HG03039 (cell line): ENCODE data around the gene NR6A1.

ENCODE experiments used
- ATAC-seq: cut with Tn5 transposase; IDR thresholded peaks from one replicate; pipeline ENCODE4 v1.9.1; 2021; ENCODE audit warnings: mild to moderate bottlenecking, moderate library complexity; ENCODE audit not compliant: unreplicated experiment

NR6A1 gene

DNA sequence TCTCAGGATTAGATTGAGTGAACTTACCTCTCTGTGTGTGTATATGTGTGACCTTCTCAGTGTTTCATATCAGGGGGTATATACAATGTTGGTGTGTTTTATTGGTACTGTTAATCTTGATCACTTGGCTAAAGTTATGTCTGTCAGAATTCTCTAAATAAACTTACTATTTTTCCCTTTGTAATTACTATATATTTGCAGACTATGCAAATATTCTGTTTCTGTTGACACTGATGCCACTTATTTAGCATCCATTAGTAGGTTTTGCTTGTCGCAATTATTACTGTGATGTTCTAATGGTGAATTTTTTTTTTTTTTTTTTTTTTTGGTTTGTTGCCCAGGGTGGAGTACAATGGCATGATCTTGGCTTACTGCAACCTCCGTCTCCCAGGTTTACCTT is 221.0 kb downstream of the NR6A1 start:
- ATAC-seq, result no peak

DNA sequence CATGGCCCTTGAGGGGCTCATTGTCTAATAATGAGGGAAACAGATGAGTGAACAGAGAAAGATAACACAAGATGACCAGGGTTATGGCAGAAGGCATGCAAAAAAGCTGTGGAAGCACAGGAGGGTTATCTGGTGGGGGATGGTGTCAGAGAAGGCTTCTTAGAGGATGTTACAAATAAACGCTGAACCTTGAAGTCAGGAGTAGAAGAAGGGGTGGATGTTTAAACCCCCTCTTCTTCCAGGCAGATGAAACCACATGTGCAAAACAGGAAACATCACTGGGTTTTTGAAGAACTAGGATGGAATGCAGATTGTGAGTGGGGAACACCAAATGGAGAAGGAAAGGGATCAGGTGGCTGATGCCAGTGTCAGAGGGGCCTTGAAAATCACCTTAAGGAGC is 222.1 kb downstream of the NR6A1 start:
- no peak for ATAC-seq

DNA sequence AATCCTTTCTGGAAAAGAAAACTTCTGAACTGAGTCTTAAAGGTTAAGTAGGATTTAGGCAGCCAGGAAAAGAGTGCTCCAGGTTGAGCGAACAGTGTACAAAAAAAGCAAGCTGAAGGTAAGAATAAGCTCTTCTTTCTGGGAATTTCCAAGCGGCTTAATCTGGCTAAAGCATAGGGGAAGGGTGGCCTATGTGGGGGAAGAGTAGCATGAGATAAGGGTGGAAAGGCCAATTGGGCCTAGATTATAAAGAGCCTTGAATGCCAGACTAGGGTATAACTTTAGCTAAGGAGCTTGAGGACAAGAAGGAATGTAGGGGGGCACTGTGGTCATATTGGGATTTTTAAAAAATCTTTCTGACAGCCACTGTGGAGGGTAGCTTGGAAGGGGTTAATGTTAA is 226.6 kb downstream of the NR6A1 start:
- no peak for ATAC-seq

DNA sequence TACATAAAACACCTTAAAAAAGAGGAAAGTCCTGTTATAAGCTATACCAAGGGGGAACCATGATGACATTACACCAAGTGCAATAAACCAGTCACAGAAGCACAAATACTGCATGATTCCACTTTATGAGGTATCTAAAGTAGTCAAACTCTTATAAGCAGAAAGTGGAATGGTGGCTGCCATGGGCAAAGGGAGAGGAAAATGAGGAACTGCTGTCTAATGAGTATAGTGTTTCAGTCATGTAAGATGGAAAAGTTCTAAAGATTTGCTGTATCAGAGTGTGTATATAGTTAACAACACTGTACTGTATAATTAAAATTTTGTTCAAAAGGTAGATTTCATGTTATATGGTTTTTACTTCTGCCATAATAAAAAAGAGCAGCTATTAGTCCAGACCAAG is 229.3 kb downstream of the NR6A1 start:
- ATAC-seq, result no peak

DNA sequence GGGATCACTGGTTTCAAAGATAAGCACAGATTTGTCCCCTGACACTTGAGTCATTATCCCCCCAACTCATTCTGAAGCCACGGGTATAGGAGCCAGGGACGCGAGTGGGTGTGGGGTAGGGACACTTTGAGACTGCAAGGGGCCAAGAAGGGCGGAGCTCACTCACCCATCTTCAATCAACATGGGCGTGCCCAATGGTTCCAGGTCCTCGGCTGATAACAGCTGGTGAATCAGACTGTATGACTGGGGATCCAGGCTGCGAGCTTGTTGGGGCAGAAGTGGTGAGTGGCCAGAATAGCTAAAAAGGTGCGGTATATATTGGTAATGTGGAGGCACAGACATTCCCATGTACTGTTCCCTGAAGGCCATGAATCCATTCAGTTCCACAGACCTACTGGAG is 233.2 kb downstream of the NR6A1 start:
- no peak for ATAC-seq

DNA sequence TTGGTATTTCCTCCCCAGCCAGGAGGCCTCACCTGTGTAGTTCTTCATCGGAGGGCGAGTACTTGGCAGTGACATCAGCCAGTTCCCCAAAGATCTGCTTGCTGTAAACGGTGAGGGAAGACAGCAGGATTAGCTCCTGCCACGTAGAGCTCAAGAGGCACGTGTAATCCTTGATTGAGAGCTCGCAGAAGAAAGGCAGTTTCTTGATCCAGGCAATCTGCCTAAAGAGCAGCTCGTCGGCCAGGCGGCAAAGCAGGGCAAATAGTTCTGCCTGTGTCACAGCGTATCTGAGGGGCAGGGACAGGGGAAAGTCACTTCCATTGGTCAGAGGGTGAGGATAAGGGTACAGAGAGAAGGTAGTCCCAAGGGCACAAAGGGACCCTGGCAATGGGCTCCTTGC is 235.3 kb downstream of the NR6A1 start:
- ATAC-seq, result no peak

DNA sequence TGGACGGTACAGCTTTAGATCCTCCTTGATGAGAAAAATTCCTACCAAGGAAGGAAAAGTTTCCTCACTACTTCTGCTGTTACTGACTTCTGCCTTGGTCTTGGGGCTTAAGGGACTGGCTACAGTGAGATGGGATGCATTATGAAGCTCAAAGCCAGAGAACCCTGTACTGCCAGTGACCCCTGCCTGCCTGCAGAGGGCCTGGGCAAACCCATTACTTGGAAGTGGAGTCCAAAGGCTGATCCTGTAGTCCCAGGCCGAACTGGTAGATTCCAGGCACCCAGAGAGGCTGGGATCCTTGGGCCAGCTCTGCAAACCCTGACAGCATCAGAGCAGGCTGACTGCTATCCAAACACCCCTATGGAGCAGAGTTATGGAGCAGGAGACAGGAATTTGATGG is 238.2 kb downstream of the NR6A1 start:
- ATAC-seq, result no peak

DNA sequence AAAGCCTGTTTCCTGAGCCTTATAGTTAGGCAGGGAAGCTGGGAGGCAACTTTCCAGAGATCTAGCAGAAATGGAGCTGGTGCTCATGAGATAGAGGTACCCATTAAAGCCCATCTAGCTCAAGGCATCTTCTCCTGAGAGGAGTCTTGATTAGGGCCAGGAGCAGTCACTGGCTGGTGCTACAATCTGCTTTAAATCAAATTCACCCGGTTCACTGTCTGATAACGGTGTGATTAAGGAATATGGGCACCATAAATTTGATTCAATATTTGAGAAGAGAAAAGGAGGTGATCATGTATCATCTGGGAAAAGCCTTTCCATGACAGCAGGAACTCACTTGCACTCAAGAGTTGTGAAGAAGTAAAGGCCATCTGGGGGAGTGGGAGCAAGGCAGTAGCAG is 240.0 kb downstream of the NR6A1 start:
- ATAC-seq, result no peak

DNA sequence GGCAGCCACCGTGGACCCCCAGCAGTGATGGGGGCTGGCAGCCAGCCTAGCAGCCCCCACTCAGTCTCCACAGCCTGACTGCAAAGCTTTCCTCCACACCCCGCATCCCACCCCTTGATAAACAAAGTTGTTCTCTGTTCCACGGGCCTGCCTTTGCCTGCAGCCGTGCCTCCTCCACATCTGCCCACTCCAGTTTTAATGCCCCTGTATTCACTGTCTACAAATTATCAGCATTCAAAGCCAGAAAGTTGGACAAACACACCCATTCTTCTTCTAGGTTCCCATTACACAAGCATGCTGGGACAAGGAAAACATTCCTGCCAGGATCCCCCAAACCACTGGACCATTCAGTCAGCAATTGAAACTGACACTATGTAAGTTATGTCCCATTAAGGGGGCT is 240.9 kb downstream of the NR6A1 start:
- ATAC-seq, result no peak

DNA sequence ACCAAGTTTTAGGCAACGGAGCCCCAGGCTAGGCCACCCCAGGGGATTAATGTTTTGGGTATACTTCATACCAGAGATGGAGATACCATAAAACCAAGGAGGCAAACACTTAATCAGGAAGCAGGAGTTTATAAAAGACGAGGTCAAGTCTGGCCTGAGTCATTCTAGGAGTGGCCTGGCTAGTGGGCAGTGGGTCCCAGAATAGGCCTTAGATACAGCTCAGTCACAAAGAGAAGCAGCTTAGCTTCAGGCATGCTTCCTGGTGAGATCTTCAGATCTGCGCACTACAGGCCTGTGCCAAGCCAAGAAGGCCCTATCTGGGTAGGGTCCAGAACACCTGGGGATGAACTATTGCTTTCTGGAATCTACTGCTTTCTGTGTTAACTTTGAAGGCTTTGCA is 243.3 kb downstream of the NR6A1 start:
- ATAC-seq, result no peak

DNA sequence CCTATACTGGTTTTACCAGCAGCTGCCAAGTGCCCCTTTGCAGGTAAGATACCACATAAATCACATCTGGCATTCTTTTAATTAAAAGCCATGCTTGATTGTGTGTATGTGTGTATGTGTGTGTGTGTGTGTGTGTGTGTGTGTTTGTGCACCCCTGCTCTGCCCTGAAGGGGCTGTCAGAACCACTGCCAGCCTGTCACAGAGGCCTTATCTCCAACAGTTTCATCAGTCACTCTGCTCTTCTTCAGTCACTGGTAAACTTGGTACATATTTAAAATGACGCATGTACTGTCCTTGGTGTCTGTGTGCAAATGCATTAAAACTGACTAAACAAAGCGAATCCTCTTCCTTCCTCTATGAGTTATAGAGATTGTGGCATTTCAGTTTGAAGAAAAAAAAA is 244.9 kb downstream of the NR6A1 start:
- ATAC-seq, result no peak

DNA sequence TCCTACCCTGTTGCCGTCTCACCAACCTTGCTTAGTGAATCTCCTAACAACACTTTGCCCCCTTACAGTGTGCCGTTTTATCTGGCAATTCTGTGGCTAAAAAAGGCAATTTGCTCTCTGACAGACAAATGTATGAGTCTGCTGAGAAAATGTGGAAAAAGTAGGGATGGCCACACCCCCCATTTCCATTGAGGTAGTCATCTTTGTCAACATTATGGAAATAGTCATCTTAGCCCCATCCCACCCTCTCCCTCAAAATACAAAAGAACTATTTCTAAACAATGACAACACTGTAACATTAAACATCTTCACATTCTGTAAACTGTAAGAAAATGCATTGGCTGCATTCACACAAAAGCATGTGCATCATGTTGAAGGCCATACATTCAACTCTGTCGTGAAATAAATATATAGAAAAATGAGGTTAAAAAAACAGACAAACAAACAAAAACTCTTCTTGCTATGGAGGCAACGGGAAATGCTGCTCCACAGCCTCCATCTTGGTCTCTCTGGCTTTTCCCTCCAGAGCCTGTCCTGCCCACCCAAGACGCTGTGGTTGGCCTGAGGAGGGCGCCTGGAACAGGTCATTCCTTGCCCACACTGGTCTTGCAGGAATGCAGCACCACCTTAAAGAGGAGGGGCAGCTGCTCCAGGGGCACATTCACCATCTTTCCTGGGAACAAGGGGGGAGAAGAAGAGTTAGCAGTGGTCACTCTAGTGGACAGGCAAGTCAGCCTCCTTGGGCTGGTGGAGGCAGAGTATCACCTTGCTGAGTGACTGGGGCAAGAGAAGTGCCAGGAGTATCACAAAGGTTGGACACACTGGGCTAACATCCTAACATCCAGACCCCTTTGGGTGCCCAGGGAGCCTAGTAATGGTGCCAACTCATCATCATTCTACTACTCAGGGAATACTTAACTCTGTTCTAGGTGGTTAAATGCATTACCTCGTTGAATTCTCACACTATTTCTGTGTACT is 248.7 kb downstream of the NR6A1 start:
- no peak for ATAC-seq

DNA sequence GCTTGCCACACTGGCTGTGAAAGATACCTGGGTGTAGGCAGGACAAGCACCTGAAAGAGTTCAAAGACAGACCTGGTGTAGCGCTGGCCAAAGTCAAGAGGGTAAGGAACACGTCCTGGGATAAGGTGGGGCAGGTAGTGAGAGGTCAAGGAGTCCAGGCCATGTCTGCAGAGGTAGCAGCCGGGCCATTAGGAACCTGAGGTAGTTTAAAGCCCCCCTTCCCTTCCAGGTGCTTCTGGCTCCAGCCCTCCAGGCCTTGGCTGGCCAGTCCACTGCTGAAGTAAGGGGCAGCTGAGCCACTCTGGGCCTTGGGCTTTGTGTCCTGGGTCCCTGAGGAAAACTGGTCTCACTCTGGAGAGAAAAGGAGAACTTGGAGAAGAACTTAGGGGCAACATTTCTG is 250.0 kb downstream of the NR6A1 start:
- ATAC-seq, result no peak

DNA sequence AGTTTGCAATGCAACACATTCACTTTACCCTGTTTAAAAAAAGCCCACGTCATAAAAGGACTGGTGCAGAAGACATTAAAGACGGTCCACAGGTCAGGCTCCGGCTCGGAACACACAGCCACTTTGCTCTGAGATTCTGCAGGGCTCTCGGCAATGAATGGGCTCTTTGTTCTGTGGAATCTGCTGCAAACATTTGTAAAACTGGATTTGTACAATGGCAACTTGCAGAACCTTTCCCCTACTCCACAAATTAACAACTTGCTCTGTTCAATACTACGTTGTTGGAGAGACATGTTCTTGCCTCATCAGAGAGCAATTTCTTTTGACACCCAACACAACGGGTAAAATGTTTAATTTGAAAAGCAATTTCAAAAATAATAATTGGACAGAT is 250.9 kb downstream of the NR6A1 start:
- no peak for ATAC-seq

DNA sequence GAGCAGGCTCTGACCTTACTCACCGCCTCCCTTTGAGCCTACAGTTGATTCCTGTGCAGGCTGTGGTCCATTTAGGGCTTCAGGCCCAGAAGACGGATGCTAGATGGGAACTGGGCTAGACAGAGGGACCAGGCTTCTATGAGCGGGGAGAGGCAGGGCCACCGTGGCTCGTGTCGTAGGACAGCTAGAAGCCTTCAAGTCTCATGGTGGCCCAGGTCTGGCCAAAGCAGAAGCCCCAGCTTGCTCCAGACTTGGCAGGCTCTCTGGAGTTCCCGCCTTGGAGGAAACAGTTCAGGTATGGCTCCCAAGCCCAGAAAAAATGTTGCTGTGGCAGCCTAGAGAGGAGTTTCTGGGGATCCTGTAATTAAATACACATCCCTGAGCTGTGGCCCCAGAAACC is 253.0 kb downstream of the NR6A1 start:
- no peak for ATAC-seq

DNA sequence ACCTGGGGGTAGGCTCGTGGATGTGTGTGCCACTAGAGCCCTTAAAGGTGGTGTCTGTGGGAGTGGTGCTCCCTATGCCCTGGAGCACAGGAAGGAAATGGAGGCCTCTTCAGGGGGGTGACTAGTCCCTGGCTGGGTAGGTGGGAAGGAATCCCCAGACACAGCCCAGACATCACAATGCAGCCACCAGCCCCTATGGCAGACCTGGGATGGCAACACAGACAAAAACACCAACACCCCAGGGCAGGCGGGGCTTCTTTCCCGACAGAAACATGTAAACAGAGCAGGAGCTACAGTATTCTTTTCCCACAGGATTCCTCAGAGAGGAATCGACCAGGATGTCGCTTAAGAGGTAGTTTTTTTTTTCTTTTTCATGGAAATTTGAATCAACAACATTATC is 253.5 kb downstream of the NR6A1 start:
- no peak for ATAC-seq

DNA sequence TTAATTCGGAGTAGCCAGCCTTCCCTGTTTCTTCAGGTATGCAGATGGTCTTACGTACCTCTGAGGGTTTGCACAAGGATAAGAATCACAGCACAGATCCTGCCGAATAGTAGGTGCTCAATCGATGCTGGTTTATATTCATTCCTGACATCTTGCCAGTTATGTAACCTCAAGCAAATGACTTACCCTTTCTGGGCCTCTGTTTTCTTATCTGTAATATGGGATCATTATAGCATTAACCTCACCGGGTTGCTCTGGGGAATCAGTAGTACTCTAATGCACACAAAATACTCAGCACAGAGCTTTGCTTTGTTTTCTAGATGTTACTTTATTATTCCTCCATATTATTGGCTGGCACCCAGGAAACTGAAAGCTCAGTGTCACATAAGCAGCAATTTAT is 256.2 kb downstream of the NR6A1 start:
- no peak for ATAC-seq

DNA sequence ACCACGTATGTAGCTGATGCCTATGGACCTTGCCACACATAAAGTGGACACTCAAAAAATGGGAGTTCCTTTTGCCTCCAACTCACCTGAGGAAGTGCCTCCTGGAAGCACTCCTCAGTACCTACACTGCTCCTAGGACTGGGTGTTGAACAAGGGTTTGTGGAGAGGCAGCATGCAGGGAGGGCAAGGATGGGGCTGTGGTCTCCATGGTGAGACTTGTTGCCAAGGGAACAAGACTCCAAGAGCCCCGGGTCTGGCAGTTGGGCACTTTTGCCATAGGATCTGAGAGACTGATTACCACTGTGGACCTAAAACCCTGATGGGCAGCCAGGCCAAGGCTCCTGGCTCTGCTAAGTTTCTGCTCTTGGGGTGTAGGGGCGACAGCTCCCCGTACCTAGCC is 257.0 kb downstream of the NR6A1 start:
- ATAC-seq, result no peak

DNA sequence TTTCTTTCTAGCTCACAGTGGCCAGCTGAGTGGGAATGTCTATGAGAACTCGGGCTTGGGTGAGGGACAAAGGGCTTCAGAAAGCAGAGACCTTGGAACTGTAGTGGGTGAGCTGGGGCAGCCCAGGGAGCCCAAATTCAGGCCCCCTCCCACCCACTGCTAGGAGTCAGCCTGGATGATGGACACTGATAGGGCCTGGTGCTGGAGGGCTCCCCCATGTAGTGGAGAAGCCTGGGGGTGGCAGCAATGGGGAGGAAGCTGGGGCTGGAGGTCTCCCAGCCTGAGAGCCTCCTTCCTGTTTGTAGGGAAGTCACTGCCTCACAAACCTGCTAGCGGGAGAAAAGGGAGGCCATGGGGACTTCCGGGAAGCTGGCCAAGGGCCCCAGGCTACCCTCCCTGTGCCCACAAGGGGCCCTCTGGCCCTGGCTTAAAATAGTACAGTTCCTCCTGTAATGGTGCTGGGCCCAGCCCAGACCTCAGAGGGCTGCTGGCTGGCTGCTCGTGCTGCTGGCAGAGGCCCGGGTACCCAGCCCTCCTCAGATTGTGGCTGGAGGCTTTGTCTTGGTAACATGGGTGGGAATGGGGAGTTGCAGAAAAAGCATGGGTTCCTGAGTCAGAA is 257.6 kb downstream of the NR6A1 start:
- ATAC-seq, result no peak

DNA sequence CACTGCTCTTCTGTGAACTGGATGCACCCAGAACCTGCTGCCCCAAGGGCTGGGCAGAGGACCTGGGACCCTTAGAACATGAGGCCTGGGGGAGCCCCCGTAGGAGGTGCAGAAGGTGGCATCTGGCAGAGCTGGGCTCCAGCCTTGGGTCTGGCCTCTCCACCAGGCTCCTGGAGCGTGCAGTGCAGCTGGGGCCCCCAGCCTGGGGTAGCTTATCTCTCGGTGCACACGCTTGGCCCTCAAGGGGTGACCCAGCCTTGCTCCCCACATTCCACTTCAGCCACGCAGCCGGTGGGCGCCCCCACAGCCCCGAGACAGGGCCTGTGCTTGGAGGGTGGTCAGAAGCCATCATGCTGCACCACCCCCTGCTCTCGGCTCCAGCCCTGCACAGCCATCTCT is 258.3 kb downstream of the NR6A1 start:
- no peak for ATAC-seq

DNA sequence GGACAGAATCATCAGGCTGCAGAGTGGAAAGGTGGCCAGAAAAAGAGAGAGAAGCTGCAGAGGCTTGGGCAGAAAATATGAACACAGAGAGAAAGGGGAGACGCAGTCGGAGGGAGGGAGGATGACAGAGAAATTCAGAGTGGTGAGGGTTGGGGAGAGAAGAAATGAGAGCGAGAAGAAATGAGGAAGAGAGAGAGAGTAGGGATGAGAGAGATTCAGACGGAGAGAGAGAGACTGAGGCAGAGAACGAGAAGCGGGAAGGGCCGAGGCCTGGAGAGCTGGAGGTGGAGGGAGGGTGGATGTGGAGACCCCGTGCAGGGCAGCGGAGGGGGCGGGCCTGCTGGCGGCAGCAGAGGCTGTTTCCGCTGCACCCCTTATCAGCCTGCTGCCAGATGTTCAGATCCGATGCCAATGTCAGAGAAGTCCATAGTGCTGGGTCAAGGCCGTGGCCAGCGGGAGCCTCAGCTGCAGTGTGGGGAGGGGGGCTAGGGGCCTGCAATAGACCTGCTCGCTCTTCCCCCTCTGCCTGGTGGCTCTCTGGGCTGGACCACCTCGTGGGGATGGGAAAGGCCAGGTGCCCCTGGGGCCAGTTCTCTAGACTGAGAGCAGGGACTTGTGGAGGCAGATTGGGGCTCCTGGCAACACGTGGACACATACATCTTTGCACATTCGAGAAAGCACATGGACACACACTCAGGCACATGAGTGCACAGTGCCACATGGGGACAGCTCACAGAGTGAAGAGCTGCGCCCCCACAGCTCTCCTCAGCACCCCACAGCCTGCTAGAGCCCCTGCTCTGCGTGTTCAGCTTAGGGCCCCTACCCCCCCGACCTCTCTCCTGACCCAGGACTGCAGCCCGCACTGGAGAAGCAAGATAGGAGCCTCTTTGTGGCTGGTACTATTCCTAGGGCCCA is 259.0 kb downstream of the NR6A1 start:
- ATAC-seq, result no peak
